HCT116 (cell line): Measurements from ENCODE around the gene ZNF792. TPM values are rescaled to one million over a fixed set of nuclear protein-coding genes. Genes with fewer than 3 reads are reported as not detected.

Source experiments
- total RNA-seq: library from RNA; stranded (reverse); gene quantifications from one replicate; pipeline ENCODE4 v1.2.1, GENCODE V29; 2021; ENCODE audit not compliant: unreplicated experiment

ZNF792 gene
- total RNA-seq, 1 experiment from 2014 or later = 3.6 TPM

Other genes with a start within 250 kb of the ZNF792 start
- 4.0 TPM for gene ZNF181, start 230.0 kb downstream of the ZNF792 start, total RNA-seq
- gene ZNF599, start 191.0 kb downstream of the ZNF792 start, total RNA-seq = 2.2 TPM
- 4.1 TPM for gene ZNF30, start 37.3 kb downstream of the ZNF792 start, total RNA-seq
- 75.4 TPM for gene GRAMD1A, start 36.1 kb upstream of the ZNF792 start, total RNA-seq
- gene SCN1B, start 66.2 kb upstream of the ZNF792 start, total RNA-seq = 6.6 TPM
- gene HPN, start 77.5 kb upstream of the ZNF792 start, total RNA-seq = 0.32 TPM
- gene FXYD3, start 151.6 kb upstream of the ZNF792 start, total RNA-seq = 17.4 TPM
- gene LGI4, start 170.8 kb upstream of the ZNF792 start, total RNA-seq = 0.32 TPM
- 7.8 TPM for gene FXYD1, start 174.6 kb upstream of the ZNF792 start, total RNA-seq
- gene FXYD7, start 179.0 kb upstream of the ZNF792 start, total RNA-seq = 0.71 TPM
- gene FXYD5, start 190.5 kb upstream of the ZNF792 start, total RNA-seq = 123 TPM